ENCODE data around the gene HDAC8.
"Not testable (repeated sequence)": the region's sequence is repeated elsewhere in the genome, so short reads cannot be mapped to it uniquely, and the experiment has no call there.

The HDAC8 gene

GRCh38 chrX:72572248-72573157, at the start of gene HDAC8:
TSS of gene HDAC8 (minus strand) at chrX:72572843. CDS start at chrX:72572761, 82 bp downstream.
- DNase-seq: peak; percentile 54 to 64

- DNase-seq: no peak
These were observed 49.2 kb upstream of the HDAC8 start for GRCh38 chrX:72621625-72622485.

GRCh38 chrX:72621163-72621562, 48.5 kb upstream of the HDAC8 start:
- DNase-seq: peak in 1 of 2 experiments; percentile 17

GRCh38 chrX:72620550-72621145, 48.0 kb upstream of the HDAC8 start:
- peak; percentile 64 to 66 for DNase-seq

- DNase-seq: no peak
These were observed 36.7 kb upstream of the HDAC8 start for GRCh38 chrX:72609313-72609712.

GRCh38 chrX:72604705-72605104, 32.1 kb upstream of the HDAC8 start:
- DNase-seq: no peak

GRCh38 chrX:72604112-72604511, 31.5 kb upstream of the HDAC8 start:
- no peak for DNase-seq

- not testable (repeated sequence) for DNase-seq
These were observed 18.4 kb upstream of the HDAC8 start for GRCh38 chrX:72591038-72591437.

GRCh38 chrX:72584163-72584562, 11.5 kb upstream of the HDAC8 start:
- DNase-seq: no peak

- DNase-seq: no peak
These were observed 3.7 kb upstream of the HDAC8 start for GRCh38 chrX:72576141-72576894.

GRCh38 chrX:72573158-72573511, 492 bp upstream of the HDAC8 start:
- no peak for DNase-seq

- peak; percentile 24 to 31 for DNase-seq
These were observed 2.9 kb downstream of the HDAC8 start for GRCh38 chrX:72569786-72570185.

GRCh38 chrX:72568406-72569092, 4.1 kb downstream of the HDAC8 start:
- DNase-seq: no peak

- no peak for DNase-seq
These were observed 6.2 kb downstream of the HDAC8 start for GRCh38 chrX:72566448-72566847.

GRCh38 chrX:72559655-72560054, 13.0 kb downstream of the HDAC8 start:
- DNase-seq: not testable (repeated sequence)

GRCh38 chrX:72554448-72555140, 18.0 kb downstream of the HDAC8 start:
- peak; percentile 27 to 29 for DNase-seq

GRCh38 chrX:72552443-72552842, 20.2 kb downstream of the HDAC8 start:
- not testable (repeated sequence) for DNase-seq

GRCh38 chrX:72545990-72546389, 26.7 kb downstream of the HDAC8 start:
- DNase-seq: no peak

- no peak for DNase-seq
These were observed 32.3 kb downstream of the HDAC8 start for GRCh38 chrX:72540318-72540717.

GRCh38 chrX:72539822-72540221, 32.8 kb downstream of the HDAC8 start:
- no peak for DNase-seq

- no peak for DNase-seq
These were observed 36.1 kb downstream of the HDAC8 start for GRCh38 chrX:72536542-72536941.

Measured in activated T-cell treated with anti-CD3 and anti-CD28 coated beads, Interleukin-2, amount 50 U/mL, for 48 hours (primary cell).